KMS-11 (cell line): Measurements from ENCODE around the gene RANBP6.
A peak's percentile ranks its signal among the peaks of the same experiment; 100 is the strongest.

Source experiments
- H2AFZ ChIP-seq: fragments of 200-600 bp; sonication (generic); 2 replicates; pipeline ENCODE4 v1.6.1; 2016; ENCODE audit warnings: antibody characterized with exemption, mixed run types, low read depth
- H3K27ac ChIP-seq: fragments of 200-600 bp; sonication (generic); 2 replicates; pipeline ENCODE4 v1.6.1; 2016; ENCODE audit warnings: mild to moderate bottlenecking, mixed run types
- H3K27me3 ChIP-seq: fragments of 200-600 bp; sonication (generic); 2 replicates; pipeline ENCODE4 v1.6.1; 2017; ENCODE audit warnings: mild to moderate bottlenecking, low read depth, mixed run types, moderate library complexity; ENCODE audit not compliant: insufficient read depth
- H3K36me3 ChIP-seq: fragments of 200-600 bp; sonication (generic); 2 replicates; pipeline ENCODE4 v1.6.1; 2017; ENCODE audit warnings: mild to moderate bottlenecking, mixed run types; ENCODE audit not compliant: insufficient read depth
- H3K4me1 ChIP-seq: fragments of 200-600 bp; sonication (generic); 2 replicates; pipeline ENCODE4 v1.6.1; 2016; ENCODE audit warnings: mild to moderate bottlenecking, low read depth, mixed run types; ENCODE audit not compliant: poor library complexity, severe bottlenecking
- H3K4me2 ChIP-seq: fragments of 200-600 bp; sonication (generic); 2 replicates; pipeline ENCODE4 v1.7.0; 2016; ENCODE audit warnings: mild to moderate bottlenecking, mixed run types
- H3K4me3 ChIP-seq: fragments of 200-600 bp; sonication (generic); IDR thresholded peaks from 2 replicates; pipeline ENCODE4 v1.6.1; 2017; ENCODE audit warnings: low read depth, low read length, mixed read lengths; ENCODE audit not compliant: insufficient read depth
- H3K79me2 ChIP-seq: fragments of 200-600 bp; sonication (generic); 2 replicates; pipeline ENCODE4 v1.6.1; 2016; ENCODE audit warnings: low read depth, mixed run types; ENCODE audit not compliant: insufficient read depth
- H3K9ac ChIP-seq: fragments of 200-600 bp; sonication (generic); 2 replicates; pipeline ENCODE4 v1.6.1; 2016; ENCODE audit warnings: mild to moderate bottlenecking, mixed run types
- H4K20me1 ChIP-seq: fragments of 200-600 bp; sonication (generic); 2 replicates; pipeline ENCODE4 v1.6.1; 2016; ENCODE audit warnings: mild to moderate bottlenecking, mixed run types; ENCODE audit not compliant: insufficient read depth
- CTCF ChIP-seq: fragments of 200-600 bp; sonication (generic); conservative IDR thresholded peaks from 2 replicates; pipeline ENCODE4 v1.6.1; 2017; ENCODE audit warnings: low read depth, mild to moderate bottlenecking, antibody characterized with exemption, low read length, moderate library complexity, mixed read lengths

Gene RANBP6

GRCh38 chr9:6008169-6008979 lies 7.0 kb downstream of the RANBP6 start:
- no peaks in the 10 kb centered on the region for H4K20me1 ChIP-seq
- peaks cover 68% of the 10 kb centered on the region for H3K79me2 ChIP-seq
- peak overlapping the region; percentile 58 for H3K9ac ChIP-seq
- no peaks in the 10 kb centered on the region for H3K36me3 ChIP-seq
- H3K4me3 ChIP-seq = no peak overlapping the region
- H3K4me1 ChIP-seq = peaks cover 54% of the 10 kb centered on the region
- H3K4me2 ChIP-seq = peak overlapping the region; percentile 56
- no peak for TF ChIP-seq CTCF
- peak overlapping the region; percentile 27; the same call in 1 of the 2 replicates for H2AFZ ChIP-seq
- peak overlapping the region; percentile 61 for H3K27ac ChIP-seq
- no peaks in the 10 kb centered on the region for H3K27me3 ChIP-seq

GRCh38 chr9:6007770-6008168 lies 7.7 kb downstream of the RANBP6 start:
- peak overlapping the region; percentile 60; the same call in 1 of the 2 replicates for H2AFZ ChIP-seq
- H3K27ac ChIP-seq = peak overlapping the region; percentile 61
- H3K27me3 ChIP-seq = no peaks in the 10 kb centered on the region

DNA sequence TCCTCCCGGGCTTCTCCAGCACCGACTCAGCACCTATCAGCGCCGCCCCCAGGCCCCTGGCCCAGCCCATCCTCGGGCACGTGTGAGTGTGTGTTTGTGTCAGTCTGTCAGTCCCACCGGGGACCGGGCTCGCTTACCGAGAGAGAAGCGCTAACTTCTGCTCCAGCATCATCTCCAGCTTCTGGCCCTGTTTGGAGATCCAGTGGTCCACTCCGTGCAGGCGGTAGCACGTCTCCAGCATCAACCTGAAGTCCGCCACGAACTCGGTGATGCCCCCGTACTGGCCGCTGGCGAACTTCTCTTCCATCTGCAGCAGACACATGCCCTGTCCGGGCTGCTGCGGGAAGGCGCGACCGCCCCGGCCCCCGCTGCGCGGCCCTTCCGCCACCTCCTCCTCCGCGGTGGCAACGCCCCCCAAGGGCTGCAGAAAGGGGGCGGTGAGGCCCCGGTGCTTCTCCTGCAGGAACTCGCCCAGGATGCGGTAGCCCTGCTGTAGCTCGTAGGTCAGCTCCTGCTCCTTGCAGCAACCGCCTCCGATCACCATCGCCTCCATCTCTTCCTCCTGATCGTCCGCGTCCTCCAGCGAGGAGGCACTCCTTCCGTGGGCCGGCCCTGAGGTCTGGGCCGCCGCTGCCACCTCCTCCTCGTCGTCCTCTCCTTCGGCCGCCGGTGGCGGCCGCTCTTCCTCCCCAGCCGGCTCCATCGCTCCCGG lies 8.2 kb downstream of the RANBP6 start:
- Histone ChIP-seq H3K9ac (peak overlapping the region; percentile 58), H3K27ac (peak overlapping the region; percentile 61), H3K79me2 (peaks cover 64% of the 10 kb centered on the region), H2AFZ (peak overlapping the region; percentile 60; the same call in 1 of the 2 replicates), H3K27me3 (no peaks in the 10 kb centered on the region), H3K4me3 (no peak overlapping the region), H4K20me1 (no peaks in the 10 kb centered on the region), H3K4me1 (peaks cover 49% of the 10 kb centered on the region), H3K36me3 (no peaks in the 10 kb centered on the region), H3K4me2 (peak overlapping the region; percentile 90)
- no peak for TF ChIP-seq CTCF

More at GRCh38 chr9:6007770-6008168, 7.7 kb downstream of the RANBP6 start:
- H3K4me3 ChIP-seq = no peak overlapping the region
- TF ChIP-seq CTCF = no peak
- H3K4me2 ChIP-seq = peak overlapping the region; percentile 90; the same call in 1 of the 2 replicates
- H3K4me1 ChIP-seq = peaks cover 54% of the 10 kb centered on the region
- H4K20me1 ChIP-seq = no peaks in the 10 kb centered on the region
- H3K36me3 ChIP-seq = no peaks in the 10 kb centered on the region
- H3K9ac ChIP-seq = peak overlapping the region; percentile 58
- H3K79me2 ChIP-seq = peaks cover 68% of the 10 kb centered on the region

DNA sequence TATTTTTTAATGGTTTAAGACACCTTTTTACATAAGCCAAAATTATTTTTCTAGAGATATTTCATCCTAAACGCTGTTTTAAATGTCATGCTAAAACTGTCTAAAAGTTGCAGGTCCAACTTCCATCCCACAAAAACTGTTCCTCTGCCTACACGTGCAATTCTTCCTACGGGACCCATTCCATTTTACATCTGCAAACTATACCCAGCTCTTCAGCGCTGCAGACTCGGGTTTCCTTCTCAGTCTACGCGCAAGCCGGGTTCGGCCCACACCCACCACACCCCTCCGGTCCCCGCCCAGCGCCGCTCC lies 8.7 kb downstream of the RANBP6 start:
- no peaks in the 10 kb centered on the region for H4K20me1 ChIP-seq
- no peak overlapping the region for H2AFZ ChIP-seq
- H3K36me3 ChIP-seq = no peaks in the 10 kb centered on the region
- H3K4me1 ChIP-seq = peaks cover 45% of the 10 kb centered on the region
- H3K27me3 ChIP-seq = no peaks in the 10 kb centered on the region
- no peak for TF ChIP-seq CTCF
- peak overlapping the region; percentile 61; the same call in 1 of the 2 replicates for H3K27ac ChIP-seq
- peak overlapping the region; percentile 58; the same call in 1 of the 2 replicates for H3K9ac ChIP-seq
- no peak overlapping the region for H3K4me3 ChIP-seq
- H3K79me2 ChIP-seq = peaks cover 62% of the 10 kb centered on the region
- H3K4me2 ChIP-seq = peak overlapping the region; percentile 90
